GM12892 (cell line): Measurements from ENCODE around the gene ALKBH5.

Experiments
- POLR2A ChIP-seq: IDR thresholded peaks from 2 replicates; pipeline ENCODE4 v1.6.1; 2011; ENCODE audit warnings: low read depth, low read length, control low read depth
- POLR2AphosphoS5 ChIP-seq: IDR thresholded peaks from 2 replicates; pipeline ENCODE4 v1.6.1; 2011; ENCODE audit warnings: low read depth, low read length, control low read depth
- TAF1 ChIP-seq: IDR thresholded peaks from 2 replicates; pipeline ENCODE4 v1.6.1; 2011; ENCODE audit warnings: low read depth, mild to moderate bottlenecking, control low read depth, low read length, borderline replicate concordance

- TF ChIP-seq POLR2A (no peak), POLR2AphosphoS5 (no peak), TAF1 (no peak)
Observed at GRCh38 chr17:18139498-18139897, 44.1 kb upstream of the ALKBH5 start.
